ENCODE measurements around the gene SHROOM4. TPM values are rescaled to one million over a fixed set of nuclear protein-coding genes. Genes with fewer than 3 reads are reported as not detected.

SHROOM4 gene
- total RNA-seq (2022; extraction: Qiagen RNA extraction; ENCODE audit: low read depth), result not detected in 5 replicates

GRCh38 chrX:50813843-50814661 lies at the start of gene SHROOM4:
Gene SHROOM4, minus strand, starts transcription at chrX:50814194. Its CDS starts 176 bp downstream, at chrX:50814018.

Other genes with a start within 250 kb of the SHROOM4 start
- not detected in 5 replicates for gene BMP15, start 96.5 kb upstream of the SHROOM4 start, total RNA-seq (2022; extraction: Qiagen RNA extraction; ENCODE audit: low read depth)

Data from A549 treated with CpdA at 1 μM for 4 hours (cell line).